ENCODE measurements around the gene DLX4. TPM values are rescaled to one million over a fixed set of nuclear protein-coding genes. Genes with fewer than 3 reads are reported as not detected.

Gene DLX4
- polyA plus RNA-seq, 2 donors, result 0.28 to 1.0 TPM

DNA sequence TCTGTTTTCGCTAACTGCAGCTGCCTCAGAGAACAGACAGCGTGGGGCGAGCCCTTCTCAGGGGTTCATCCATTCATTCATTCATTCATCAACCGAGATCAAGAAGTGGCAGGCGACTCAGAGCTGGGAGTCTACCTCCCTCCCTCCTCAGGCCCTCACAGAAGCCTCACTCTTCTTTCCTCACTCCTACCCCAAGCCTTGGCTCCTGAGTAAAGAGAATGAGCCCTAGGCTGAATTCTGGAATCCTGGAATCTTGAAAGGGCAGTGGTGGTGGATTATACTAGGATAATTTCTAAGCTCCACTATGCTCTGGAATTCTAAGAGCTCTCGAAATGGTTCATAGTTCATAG, 28.3 kb downstream of the DLX4 start:
- H3K4me3 ChIP-seq (ENCODE audit: low read depth in 1 of 2, low read length in 2 of 2), result no peak overlapping the region
- peaks cover 10 to 33% of the 10 kb centered on the region in 2 donors for H3K4me1 ChIP-seq (ENCODE audit: control insufficient read depth in 2 of 2, insufficient read depth in 2 of 2, low read length in 1 of 2)
- H3K9me3 ChIP-seq (ENCODE audit: control insufficient read depth in 2 of 2, insufficient read depth in 1 of 2, low read depth in 1 of 2, low read length in 1 of 2), result no peaks in the 10 kb centered on the region
- 19 to 25% methylated on average over 6 of the region's 6 CpGs for WGBS, 2 donors
- no peak overlapping the region for H3K27ac ChIP-seq (ENCODE audit: low read depth in 2 of 2, low read length in 1 of 2)
- H3K36me3 ChIP-seq (ENCODE audit: control insufficient read depth in 2 of 2, insufficient read depth in 2 of 2, low read length in 1 of 2), result no peaks in the 10 kb centered on the region
- peaks cover 0 to 6% of the 10 kb centered on the region in 2 donors for H3K27me3 ChIP-seq (ENCODE audit: control insufficient read depth in 1 of 2, insufficient read depth in 2 of 2, low read length in 2 of 2)

DNA sequence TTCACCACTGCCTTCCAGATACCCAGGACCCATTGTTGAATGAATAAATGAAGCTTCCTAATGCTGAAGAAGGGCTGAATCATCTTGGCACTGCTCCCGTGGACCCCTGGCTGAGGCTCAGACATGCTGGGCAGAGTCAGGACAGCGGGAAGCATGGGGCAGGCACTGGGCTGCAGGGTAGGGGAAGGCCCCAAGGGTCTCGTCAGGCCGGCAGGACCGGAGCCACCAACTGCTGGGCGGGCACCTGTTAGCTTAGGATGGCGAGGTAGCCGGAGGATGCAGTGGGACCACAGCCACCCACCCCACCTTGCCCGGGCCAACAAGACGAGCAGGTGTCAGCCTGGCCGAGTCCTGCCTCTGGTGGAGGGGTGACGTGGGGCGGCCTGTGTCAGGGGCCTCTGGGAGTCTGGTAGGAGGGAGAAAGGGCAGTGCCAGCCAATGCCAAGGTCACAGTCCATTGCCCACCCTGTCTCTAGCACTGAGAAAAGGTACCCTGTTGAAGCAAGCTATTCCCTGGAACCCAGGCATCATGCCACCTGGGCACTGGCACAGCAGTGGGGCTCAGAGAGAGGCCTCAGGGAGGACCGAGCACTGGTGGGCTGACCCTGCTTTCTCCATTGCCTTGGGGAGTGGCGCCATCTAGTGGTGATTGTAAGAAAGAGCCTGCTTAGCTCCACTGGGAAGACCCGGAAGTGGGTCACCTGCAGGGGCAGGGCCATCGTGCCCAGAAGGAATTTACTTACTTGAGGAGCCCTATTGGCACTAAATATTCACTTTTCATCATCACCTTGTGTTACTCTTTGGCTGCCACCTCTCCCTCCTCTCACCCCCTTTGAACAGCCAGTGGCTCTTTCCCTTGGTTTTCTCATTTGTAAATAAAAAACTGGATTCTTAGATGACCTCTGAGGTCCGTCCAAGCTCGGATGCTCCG, 29.0 kb downstream of the DLX4 start:
- whole genome bisulfite sequencing, 2 donors, result 30 to 31% methylated on average over 19 to 20 of the region's 20 CpGs
- Histone ChIP-seq H3K9me3 (ENCODE audit: control insufficient read depth in 2 of 2, insufficient read depth in 1 of 2, low read depth in 1 of 2, low read length in 1 of 2) (no peaks in the 10 kb centered on the region), H3K36me3 (ENCODE audit: control insufficient read depth in 2 of 2, insufficient read depth in 2 of 2, low read length in 1 of 2) (no peaks in the 10 kb centered on the region), H3K4me1 (ENCODE audit: control insufficient read depth in 2 of 2, insufficient read depth in 2 of 2, low read length in 1 of 2) (peaks cover 10 to 27% of the 10 kb centered on the region in 2 donors), H3K27ac (ENCODE audit: low read depth in 2 of 2, low read length in 1 of 2) (no peak overlapping the region), H3K4me3 (ENCODE audit: low read depth in 1 of 2, low read length in 2 of 2) (no peak overlapping the region), H3K27me3 (ENCODE audit: control insufficient read depth in 1 of 2, insufficient read depth in 2 of 2, low read length in 2 of 2) (peaks cover 0 to 3% of the 10 kb centered on the region in 2 donors)

DNA sequence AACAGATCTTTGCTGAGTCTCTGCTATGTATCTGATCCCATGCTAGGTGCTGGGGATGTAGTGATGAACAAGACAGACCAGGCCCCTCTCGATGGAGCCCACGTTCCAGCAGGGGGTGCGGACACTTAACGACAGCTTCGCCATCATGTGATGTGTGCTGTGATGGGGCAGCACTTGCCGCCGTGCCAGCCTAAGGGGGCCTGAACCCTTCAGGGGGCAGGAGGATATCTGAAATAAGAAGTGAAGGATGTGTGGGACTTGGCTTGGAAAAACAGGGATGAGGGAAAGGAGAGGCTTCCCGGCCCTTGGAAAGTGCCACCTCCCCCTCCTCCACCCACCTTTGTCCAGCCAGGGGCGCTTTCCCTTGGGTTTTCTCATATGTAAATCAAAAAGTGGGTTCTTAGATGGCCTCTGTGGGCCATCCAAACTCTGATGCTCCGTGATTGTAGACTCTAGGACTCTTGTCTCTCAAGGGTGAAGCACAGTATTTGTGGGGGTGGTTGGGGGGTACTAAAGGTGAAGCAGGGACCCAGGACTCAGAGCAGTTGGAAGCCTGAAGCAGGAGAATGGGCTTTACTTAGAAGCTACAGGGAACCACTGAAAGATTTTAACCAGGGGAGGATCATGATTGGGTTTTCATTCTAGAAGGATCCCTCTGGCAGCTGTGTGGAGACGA, 30.0 kb downstream of the DLX4 start:
- peaks cover 0 to 3% of the 10 kb centered on the region in 2 donors for H3K27me3 ChIP-seq (ENCODE audit: control insufficient read depth in 1 of 2, insufficient read depth in 2 of 2, low read length in 2 of 2)
- WGBS, 2 donors, result 54 to 63% methylated on average over 11 of the region's 11 CpGs
- no peaks in the 10 kb centered on the region for H3K9me3 ChIP-seq (ENCODE audit: control insufficient read depth in 2 of 2, insufficient read depth in 1 of 2, low read depth in 1 of 2, low read length in 1 of 2)
- peaks cover 10 to 23% of the 10 kb centered on the region in 2 donors for H3K4me1 ChIP-seq (ENCODE audit: control insufficient read depth in 2 of 2, insufficient read depth in 2 of 2, low read length in 1 of 2)
- H3K27ac ChIP-seq (ENCODE audit: low read depth in 2 of 2, low read length in 1 of 2), result no peak overlapping the region
- H3K4me3 ChIP-seq (ENCODE audit: low read depth in 1 of 2, low read length in 2 of 2), result no peak overlapping the region
- H3K36me3 ChIP-seq (ENCODE audit: control insufficient read depth in 2 of 2, insufficient read depth in 2 of 2, low read length in 1 of 2), result no peaks in the 10 kb centered on the region

DNA sequence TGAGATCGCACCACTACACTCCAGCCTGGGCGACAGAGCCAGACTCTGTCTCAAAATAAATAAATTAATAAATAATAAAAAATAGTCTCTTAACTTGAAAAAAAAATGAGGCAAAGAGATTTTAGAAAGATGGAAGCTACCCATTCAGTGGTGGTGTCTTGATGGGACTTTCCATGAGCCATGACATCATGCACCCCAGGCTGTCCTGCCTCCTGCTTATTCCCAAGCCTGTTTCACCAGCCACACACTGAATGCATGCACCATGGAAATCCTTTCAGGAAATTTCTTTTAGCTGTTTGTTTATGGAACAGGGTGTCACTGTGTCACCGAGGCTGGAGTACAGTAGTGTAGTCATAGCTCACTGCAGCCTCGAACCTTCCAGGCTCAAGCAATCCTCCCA, 34.9 kb downstream of the DLX4 start:
- no peak overlapping the region for H3K27ac ChIP-seq (ENCODE audit: low read depth in 2 of 2, low read length in 1 of 2)
- H3K4me3 ChIP-seq (ENCODE audit: low read depth in 1 of 2, low read length in 2 of 2), result no peak overlapping the region
- H3K9me3 ChIP-seq (ENCODE audit: control insufficient read depth in 2 of 2, insufficient read depth in 1 of 2, low read depth in 1 of 2, low read length in 1 of 2), result peaks cover 0 to under 1% of the 10 kb centered on the region in 2 donors
- H3K36me3 ChIP-seq (ENCODE audit: control insufficient read depth in 2 of 2, insufficient read depth in 2 of 2, low read length in 1 of 2), result no peaks in the 10 kb centered on the region
- H3K27me3 ChIP-seq (ENCODE audit: control insufficient read depth in 1 of 2, insufficient read depth in 2 of 2, low read length in 2 of 2), result no peaks in the 10 kb centered on the region
- H3K4me1 ChIP-seq (ENCODE audit: control insufficient read depth in 2 of 2, insufficient read depth in 2 of 2, low read length in 1 of 2), result no peaks in the 10 kb centered on the region
- WGBS, 2 donors, result 61 to 76% methylated on average over 4 of the region's 4 CpGs

- Histone ChIP-seq H3K4me1 (ENCODE audit: control insufficient read depth in 2 of 2, insufficient read depth in 2 of 2, low read length in 1 of 2) (no peaks in the 10 kb centered on the region), H3K36me3 (ENCODE audit: control insufficient read depth in 2 of 2, insufficient read depth in 2 of 2, low read length in 1 of 2) (no peaks in the 10 kb centered on the region), H3K27me3 (ENCODE audit: control insufficient read depth in 1 of 2, insufficient read depth in 2 of 2, low read length in 2 of 2) (peaks cover 0 to 2% of the 10 kb centered on the region in 2 donors), H3K27ac (ENCODE audit: low read depth in 2 of 2, low read length in 1 of 2) (no peak overlapping the region), H3K9me3 (ENCODE audit: control insufficient read depth in 2 of 2, insufficient read depth in 1 of 2, low read depth in 1 of 2, low read length in 1 of 2) (peaks cover 0 to 4% of the 10 kb centered on the region in 2 donors), H3K4me3 (ENCODE audit: low read depth in 1 of 2, low read length in 2 of 2) (no peak overlapping the region)
- WGBS, 2 donors, result 85 to 89% methylated on average over 2 of the region's 2 CpGs
Measured at GRCh38 chr17:50009282-50009681, 40.3 kb downstream of the DLX4 start.

DNA sequence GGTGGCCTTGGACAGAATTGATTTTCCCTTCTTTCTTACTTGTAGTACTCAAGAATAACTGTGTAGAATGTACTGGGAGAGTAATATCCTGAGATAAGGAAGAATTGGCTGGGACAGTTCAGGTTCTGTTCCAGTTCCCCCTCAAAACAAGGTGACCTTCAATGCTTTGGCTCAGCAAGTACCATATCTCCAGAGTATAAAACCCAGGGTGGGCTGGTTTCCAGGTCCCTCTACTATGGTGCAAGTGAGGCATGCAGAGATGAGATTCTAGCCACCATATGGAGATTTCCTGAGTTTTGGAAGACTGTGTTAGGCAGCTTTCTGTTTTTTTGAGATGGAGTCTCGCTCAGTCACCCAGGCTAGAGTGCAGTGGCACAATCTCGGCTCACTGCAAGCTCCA, 44.1 kb downstream of the DLX4 start:
- H3K4me3 ChIP-seq (ENCODE audit: low read depth in 1 of 2, low read length in 2 of 2), result no peak overlapping the region
- peaks cover 0 to 5% of the 10 kb centered on the region in 2 donors for H3K9me3 ChIP-seq (ENCODE audit: control insufficient read depth in 2 of 2, insufficient read depth in 1 of 2, low read depth in 1 of 2, low read length in 1 of 2)
- no peak overlapping the region for H3K27ac ChIP-seq (ENCODE audit: low read depth in 2 of 2, low read length in 1 of 2)
- no peaks in the 10 kb centered on the region for H3K4me1 ChIP-seq (ENCODE audit: control insufficient read depth in 2 of 2, insufficient read depth in 2 of 2, low read length in 1 of 2)
- no peaks in the 10 kb centered on the region for H3K36me3 ChIP-seq (ENCODE audit: control insufficient read depth in 2 of 2, insufficient read depth in 2 of 2, low read length in 1 of 2)
- WGBS, 2 donors, result 78 to 91% methylated on average over 2 of the region's 2 CpGs
- H3K27me3 ChIP-seq (ENCODE audit: control insufficient read depth in 1 of 2, insufficient read depth in 2 of 2, low read length in 2 of 2), result peaks cover 0 to 2% of the 10 kb centered on the region in 2 donors

- 42 to 44% methylated on average over 1 of the region's 1 CpG for WGBS, 2 donors
- H3K36me3 ChIP-seq (ENCODE audit: control insufficient read depth in 2 of 2, insufficient read depth in 2 of 2, low read length in 1 of 2), result no peaks in the 10 kb centered on the region
- H3K27ac ChIP-seq (ENCODE audit: low read depth in 2 of 2, low read length in 1 of 2), result no peak overlapping the region
- peaks cover 0 to 2% of the 10 kb centered on the region in 2 donors for H3K27me3 ChIP-seq (ENCODE audit: control insufficient read depth in 1 of 2, insufficient read depth in 2 of 2, low read length in 2 of 2)
- no peaks in the 10 kb centered on the region for H3K4me1 ChIP-seq (ENCODE audit: control insufficient read depth in 2 of 2, insufficient read depth in 2 of 2, low read length in 1 of 2)
- H3K9me3 ChIP-seq (ENCODE audit: control insufficient read depth in 2 of 2, insufficient read depth in 1 of 2, low read depth in 1 of 2, low read length in 1 of 2), result peaks cover 0 to 2% of the 10 kb centered on the region in 2 donors
- no peak overlapping the region for H3K4me3 ChIP-seq (ENCODE audit: low read depth in 1 of 2, low read length in 2 of 2)
Measured at GRCh38 chr17:50014471-50015088, 45.6 kb downstream of the DLX4 start.

DNA sequence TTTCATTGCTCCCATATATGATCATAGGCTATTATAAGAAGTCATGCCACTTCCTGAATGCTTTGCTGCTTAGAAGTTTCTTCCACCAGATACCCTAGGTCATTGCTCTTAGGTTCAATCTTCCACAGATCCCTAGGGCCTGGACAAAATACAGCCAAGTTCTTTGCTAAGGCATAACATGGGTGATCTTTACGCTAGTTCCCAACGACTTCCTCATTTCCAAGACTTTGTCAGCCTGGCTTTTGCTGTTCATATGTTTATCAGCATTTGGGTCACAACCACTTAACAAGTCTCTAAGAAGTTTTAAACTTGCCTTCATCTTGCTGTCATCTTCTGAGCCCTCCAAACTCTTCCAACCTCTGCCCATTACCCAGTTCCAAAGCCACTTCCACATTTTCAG, 46.2 kb downstream of the DLX4 start:
- Histone ChIP-seq H3K36me3 (ENCODE audit: control insufficient read depth in 2 of 2, insufficient read depth in 2 of 2, low read length in 1 of 2) (no peaks in the 10 kb centered on the region), H3K4me3 (ENCODE audit: low read depth in 1 of 2, low read length in 2 of 2) (no peak overlapping the region), H3K27ac (ENCODE audit: low read depth in 2 of 2, low read length in 1 of 2) (no peak overlapping the region), H3K9me3 (ENCODE audit: control insufficient read depth in 2 of 2, insufficient read depth in 1 of 2, low read depth in 1 of 2, low read length in 1 of 2) (peaks cover 0 to 2% of the 10 kb centered on the region in 2 donors), H3K27me3 (ENCODE audit: control insufficient read depth in 1 of 2, insufficient read depth in 2 of 2, low read length in 2 of 2) (no peaks in the 10 kb centered on the region), H3K4me1 (ENCODE audit: control insufficient read depth in 2 of 2, insufficient read depth in 2 of 2, low read length in 1 of 2) (no peaks in the 10 kb centered on the region)
- 88 to 90% methylated on average over 2 of the region's 2 CpGs for WGBS, 2 donors

GRCh38 chr17:50018909-50019308, 49.9 kb downstream of the DLX4 start:
- Histone ChIP-seq H3K4me3 (ENCODE audit: low read depth in 1 of 2, low read length in 2 of 2) (no peak overlapping the region), H3K27ac (ENCODE audit: low read depth in 2 of 2, low read length in 1 of 2) (no peak overlapping the region), H3K4me1 (ENCODE audit: control insufficient read depth in 2 of 2, insufficient read depth in 2 of 2, low read length in 1 of 2) (peaks cover 0 to 5% of the 10 kb centered on the region in 2 donors), H3K9me3 (ENCODE audit: control insufficient read depth in 2 of 2, insufficient read depth in 1 of 2, low read depth in 1 of 2, low read length in 1 of 2) (peaks cover 0 to 2% of the 10 kb centered on the region in 2 donors), H3K36me3 (ENCODE audit: control insufficient read depth in 2 of 2, insufficient read depth in 2 of 2, low read length in 1 of 2) (no peaks in the 10 kb centered on the region), H3K27me3 (ENCODE audit: control insufficient read depth in 1 of 2, insufficient read depth in 2 of 2, low read length in 2 of 2) (no peaks in the 10 kb centered on the region)
- WGBS, 2 donors, result 91 to 94% methylated on average over 1 of the region's 1 CpG
